GM23338 (cell line): ENCODE results near the gene PIGC.

ENCODE experiments used
- CREB1 ChIP-seq: fragments of 250-450 bp; sonication (Bioruptor Pico); IDR thresholded peaks from 2 replicates; pipeline ENCODE4 v1.5.0; 2020; ENCODE audit warnings: low read depth, mild to moderate bottlenecking, moderate library complexity
- CTCF ChIP-seq, 2 experiments: fragments of 200-600 bp in 1 of 2; sonication (generic) in 1 of 2; conservative IDR thresholded peaks; 2 replicates each; pipeline versions ENCODE4 v1.5.1 to v1.6.1; 2016 to 2017; ENCODE audit warnings: antibody characterized with exemption in 2 of 2, low read depth in 2 of 2, mild to moderate bottlenecking in 2 of 2, moderate library complexity in 1 of 2
- ETS1 ChIP-seq: IDR thresholded peaks from 2 replicates; pipeline ENCODE4 v1.6.1; 2016; ENCODE audit warnings: antibody characterized with exemption
- EZH2 ChIP-seq: fragments of 200-600 bp; sonication (generic); IDR thresholded peaks from one replicate; pipeline ENCODE4 v1.8.0; 2017; ENCODE audit warnings: antibody characterized with exemption, mild to moderate bottlenecking, low read depth; ENCODE audit not compliant: unreplicated experiment
- EZH2phosphoT487 ChIP-seq: fragments of 200-600 bp; sonication (generic); IDR thresholded peaks from one replicate; pipeline ENCODE4 v1.8.1; 2018; ENCODE audit warnings: antibody characterized with exemption; ENCODE audit not compliant: unreplicated experiment
- JUNB ChIP-seq: IDR thresholded peaks from one replicate; pipeline ENCODE4 v1.6.1; 2016; ENCODE audit warnings: antibody characterized with exemption; ENCODE audit not compliant: unreplicated experiment
- POLR2AphosphoS5 ChIP-seq: IDR thresholded peaks from 2 replicates; pipeline ENCODE4 v1.6.1; 2016; ENCODE audit warnings: antibody characterized with exemption, low read depth
- REST ChIP-seq: IDR thresholded peaks from one replicate; pipeline ENCODE4 v1.6.1; 2018; ENCODE audit warnings: antibody characterized with exemption; ENCODE audit not compliant: unreplicated experiment
- STAT1 ChIP-seq: IDR thresholded peaks from one replicate; pipeline ENCODE4 v1.6.1; 2016; ENCODE audit warnings: antibody characterized with exemption; ENCODE audit not compliant: unreplicated experiment
- ZNF114 ChIP-seq: fragments of 250-450 bp; sonication (Bioruptor Pico); IDR thresholded peaks from 2 replicates; pipeline ENCODE4 v1.5.0; 2020; ENCODE audit warnings: mild to moderate bottlenecking, moderate library complexity
- ZNF331 ChIP-seq: fragments of 250-450 bp; sonication (Bioruptor Pico); IDR thresholded peaks from 2 replicates; pipeline ENCODE4 v1.5.0; 2020; ENCODE audit warnings: low read depth, mild to moderate bottlenecking, moderate library complexity
- ZNF462 ChIP-seq: fragments of 250-450 bp; sonication (Bioruptor Pico); IDR thresholded peaks from 2 replicates; pipeline ENCODE4 v1.5.0; 2020; ENCODE audit warnings: mild to moderate bottlenecking, moderate library complexity

- no peak for TF ChIP-seq CTCF (conservative IDR thresholded peaks at IDR 0.05; ENCODE audit: low read depth in 2 of 2)
- TF ChIP-seq POLR2AphosphoS5 = no peak
- TF ChIP-seq ZNF114 = no peak
- no peak for TF ChIP-seq EZH2
- no peak for TF ChIP-seq REST
- TF ChIP-seq JUNB = no peak
- no peak for TF ChIP-seq CREB1 (CRISPR knock-in tag)
- TF ChIP-seq ZNF331 (CRISPR knock-in tag) = no peak
- TF ChIP-seq STAT1 = no peak
- TF ChIP-seq ZNF462 = no peak
- TF ChIP-seq EZH2phosphoT487 = no peak
- TF ChIP-seq ETS1 = no peak
Measured at GRCh38 chr1:172473842-172474241, 30.0 kb upstream of the PIGC start.
